K562 (cell line): Measurements from ENCODE around the gene NEK2. TPM values are rescaled to one million over a fixed set of nuclear protein-coding genes. Genes with fewer than 3 reads are reported as not detected.
"Not testable (repeated sequence)": the region's sequence is repeated elsewhere in the genome, so short reads cannot be mapped to it uniquely, and the experiment has no call there.

Experiments
- ATAC-seq: fragments of 200-7000 bp; cut with Tn5 transposase; 3 replicates; pipeline ENCODE4 v1.9.1; 2020; ENCODE audit warnings: moderate library complexity
- BruUV-seq: library from RNA; stranded (reverse); fragments of 400-500 nt; replicated peaks from 2 replicates; lab custom pipeline; 2021; lab: Mats Ljungman, UMichigan
- CTCF ChIA-PET: fragments of 300-600 bp; formaldehyde crosslinking; extraction: SDS; loops from one replicate; lab custom pipeline; 2021; ENCODE audit warnings: low intra/inter-chr PET ratio; lab: Yijun Ruan, JAX
- POLR2A ChIA-PET: fragments of 300-600, 350-650 bp; sonication (Branson Sonifier 250); formaldehyde crosslinking; extraction: SDS; loops from one replicate; lab custom pipeline; 2021; ENCODE audit warnings: antibody characterized with exemption, inconsistent platforms; lab: Yijun Ruan, JAX
- DNase-seq, 4 experiments: peaks; one replicate each; pipeline versions ENCODE4 v3.0.0 to v3.0.0-alpha.2; 2011 to 2018; ENCODE audit warnings: low spot score in 3 of 4, mixed read lengths in 3 of 4; ENCODE audit errors: extremely low read depth in 1 of 4
- FAIRE-seq: peaks from 2 replicates; lab custom pipeline; 2011; peaks lifted over from hg19 to GRCh38; lab: Jason Lieb, UNC
- H2AFZ ChIP-seq: 2 replicates; pipeline ENCODE4 v1.6.0; 2011; ENCODE audit warnings: low read depth, low read length, control low read depth, inconsistent platforms
- H3K27ac ChIP-seq: fragments of 200-600 bp; 3 replicates; pipeline ENCODE4 v1.8.0; 2011; ENCODE audit warnings: low read depth, mild to moderate bottlenecking, control low read depth, inconsistent platforms, low read length, moderate library complexity, mixed read lengths; ENCODE audit errors: extremely low read depth
- H3K27me3 ChIP-seq, 2 experiments: fragments of 300-600 bp in 1 of 2; 2 replicates in 1 of 2; 3 replicates in 1 of 2; pipeline versions ENCODE4 v1.6.0 to v1.8.0; 2011; ENCODE audit warnings: inconsistent platforms in 2 of 2, low read length in 2 of 2, mild to moderate bottlenecking in 1 of 2, mixed read lengths in 1 of 2, moderate library complexity in 1 of 2; ENCODE audit not compliant: control insufficient read depth in 2 of 2, insufficient read depth in 2 of 2
- H3K36me3 ChIP-seq: fragments of 300-600 bp; 3 replicates; pipeline ENCODE4 v1.8.0; 2011; ENCODE audit warnings: mild to moderate bottlenecking, low read length, inconsistent platforms; ENCODE audit not compliant: control insufficient read depth, insufficient read depth
- H3K4me1 ChIP-seq, 2 experiments: fragments of 200-600 bp in 1 of 2; replicated peaks in 1 of 2; 2 replicates in 1 of 2; 3 replicates in 1 of 2; pipeline versions ENCODE4 v1.5.1 to v1.8.0; 2011; ENCODE audit warnings: inconsistent platforms in 2 of 2, low read length in 2 of 2, mild to moderate bottlenecking in 1 of 2, mixed read lengths in 1 of 2, moderate library complexity in 1 of 2; ENCODE audit not compliant: control insufficient read depth in 2 of 2, insufficient read depth in 2 of 2
- H3K4me2 ChIP-seq: 2 replicates; pipeline ENCODE4 v1.6.1; 2011; ENCODE audit warnings: low read length, control low read depth, inconsistent platforms, mixed read lengths; ENCODE audit not compliant: insufficient read depth
- H3K4me3 ChIP-seq: fragments of 200-600 bp; sonication (generic), shearing (Covaris generic); 2 replicates; pipeline ENCODE4 v1.5.1; 2016; ENCODE audit warnings: control low read depth, inconsistent platforms
- H3K79me2 ChIP-seq: fragments of 200-600 bp; 3 replicates; pipeline ENCODE4 v1.8.0; 2011; ENCODE audit warnings: low read length, inconsistent platforms; ENCODE audit not compliant: control insufficient read depth, insufficient read depth
- H3K9ac ChIP-seq, 2 experiments: 2 replicates each; pipeline versions ENCODE4 v1.6.0 to v1.6.1; 2011; ENCODE audit warnings: low read depth in 2 of 2, low read length in 2 of 2, control low read depth in 1 of 2, inconsistent platforms in 1 of 2, mild to moderate bottlenecking in 1 of 2, mixed read lengths in 1 of 2; ENCODE audit not compliant: insufficient read depth in 1 of 2
- H3K9me1 ChIP-seq: one replicate; pipeline ENCODE4 v1.6.0; 2011; ENCODE audit warnings: inconsistent platforms, mild to moderate bottlenecking, low read length, moderate library complexity; ENCODE audit not compliant: control insufficient read depth, insufficient read depth
- H3K9me3 ChIP-seq: replicated peaks from 2 replicates; pipeline ENCODE4 v1.5.1; 2011; ENCODE audit warnings: low read depth, low read length, inconsistent platforms; ENCODE audit not compliant: control insufficient read depth, insufficient read depth
- H4K20me1 ChIP-seq: replicated peaks from 2 replicates; pipeline ENCODE4 v1.6.1; 2011; ENCODE audit warnings: low read length, inconsistent platforms, mixed read lengths; ENCODE audit not compliant: control insufficient read depth, insufficient read depth
- CHD4 ChIP-seq: fragments of 200-600 bp; sonication (generic); IDR thresholded peaks from 3 replicates; pipeline ENCODE4 v1.6.1; 2012; ENCODE audit warnings: low read depth, mild to moderate bottlenecking, mixed read lengths, low read length, inconsistent platforms; ENCODE audit not compliant: insufficient read depth, insufficient replicate concordance, poor library complexity, severe bottlenecking
- LCOR ChIP-seq: sonication (generic); formaldehyde crosslinking; IDR thresholded peaks from 2 replicates; pipeline ENCODE4 v1.8.0; 2022; ENCODE audit warnings: mild to moderate bottlenecking, missing genetic modification reagents
- NCOA1 ChIP-seq: fragments of 450-650 bp; IDR thresholded peaks from 2 replicates; pipeline ENCODE4 v1.6.1; 2016; ENCODE audit warnings: low read depth
- SAFB ChIP-seq: fragments of 200-400 bp; formaldehyde crosslinking; IDR thresholded peaks from 2 replicates; pipeline ENCODE4 v1.6.1; 2017; ENCODE audit warnings: low read depth, low read length, borderline replicate concordance
- U2AF2 ChIP-seq: fragments of 200-400 bp; formaldehyde crosslinking; optimal IDR thresholded peaks from 2 replicates; pipeline ENCODE3; 2017; ENCODE audit warnings: low read depth, mild to moderate bottlenecking, low read length
- ZC3H11A ChIP-seq: IDR thresholded peaks from 2 replicates; pipeline ENCODE4 v1.6.1; 2012; ENCODE audit warnings: low read depth, low read length, improper control_type of control experiment
- ZNF146 ChIP-seq: IDR thresholded peaks from one replicate; pipeline ENCODE4 v1.6.1; 2018; ENCODE audit warnings: missing compliant biosample characterization; ENCODE audit not compliant: unreplicated experiment
- ZNF184 ChIP-seq: sonication (generic); formaldehyde crosslinking; IDR thresholded peaks from 2 replicates; pipeline ENCODE4 v1.5.0; 2020; ENCODE audit warnings: missing genetic modification reagents
- WGBS: fragments of 100-300 bp; shearing (Covaris generic); methylation state at CpG from one replicate; pipeline ENCODE4 v1.1.6; 2016; ENCODE audit warnings: low coverage, mixed read lengths; ENCODE audit not compliant: insufficient coverage; ENCODE audit errors: missing lambda C conversion rate; 5-methylcytosine and 5-hydroxymethylcytosine counted together
- in situ Hi-C: fragments of 300-500 bp; cut with MboI; formaldehyde crosslinking; loops from 4 replicates; pipeline ENCODE4 v1.15.0; 2018; ENCODE audit warnings: inconsistent platforms, mixed read lengths
- intact Hi-C: fragments of 100-400 bp; cut with micrococcal nuclease; formaldehyde crosslinking; loops from 2 replicates; pipeline ENCODE4 v1.14.2; 2022
- polyA plus RNA-seq, 8 experiments: library from polyadenylated mRNA; depleted of rRNA in 4 of 8; stranded (reverse) in 5 of 8; unstranded in 3 of 8; fragments of >200 nt; fragmentation: Nextera tagmentation in 2 of 8; fragmentation: Illumina TruSeq in 1 of 8; extraction: Ambion mirVana in 2 of 8; extraction: Trizol in 1 of 8; gene quantifications; 2 replicates each; pipeline versions ENCODE4 v1.2.1 to v1.2.3, GENCODE V29; 2011 to 2014; ENCODE audit warnings: inconsistent platforms in 1 of 8, missing spikeins in 1 of 8
- total RNA-seq, 7 experiments: library from RNA; depleted of rRNA in 6 of 7; stranded (reverse); fragments of >200 nt in 6 of 7; fragmentation: Illumina TruSeq in 2 of 7; extraction: Trizol in 2 of 7; gene quantifications; 2 replicates each; pipeline versions ENCODE4 v1.2.1 to v1.2.3, GENCODE V29; 2011 to 2021; ENCODE audit warnings: low replicate concordance in 1 of 7
- TF ChIP-seq, protein P1 (sequence below): fragments of 250-450 bp; sonication (Bioruptor Pico); IDR thresholded peaks from 2 replicates; pipeline ENCODE4 v1.5.0; 2022; ENCODE audit warnings: mild to moderate bottlenecking
- TF ChIP-seq, protein P2 (sequence below): fragments of 450-650 bp; IDR thresholded peaks from 2 replicates; pipeline ENCODE4 v1.6.1; 2018; ENCODE audit warnings: mild to moderate bottlenecking, low read depth; ENCODE audit not compliant: partially characterized antibody

The NEK2 gene
- total and polyA plus RNA-seq, 9 of the 15 experiments (the other 6 are each of a cell fraction or from before 2014, with no cell fraction given): 30.0 to 74.7 (median 66.4) TPM

DNA sequence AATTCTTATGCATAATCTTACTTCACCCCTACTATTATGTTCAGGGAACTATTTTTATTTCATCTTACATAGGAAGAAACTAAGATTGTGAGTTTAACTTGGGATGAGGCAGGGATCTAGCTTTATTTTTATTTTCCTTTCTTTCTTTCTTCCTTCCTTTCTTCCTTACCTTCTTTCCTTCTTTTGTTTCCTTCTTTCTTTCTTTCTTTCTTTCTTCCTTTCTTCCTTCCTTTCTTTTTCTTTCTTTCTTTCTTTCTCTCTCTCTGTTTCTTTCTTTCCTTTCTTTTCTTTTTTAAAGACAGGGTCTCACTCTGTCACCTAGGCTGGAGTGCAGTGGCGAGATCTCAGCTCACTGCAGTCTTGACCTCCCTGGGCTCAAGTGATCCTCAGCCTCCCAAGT is 28.9 kb downstream of the NEK2 start (continued):
- TF ChIP-seq ZNF146 (CRISPR knock-in tag): no peak
- TF ChIP-seq, all 486 proteins: peak for 12

DNA sequence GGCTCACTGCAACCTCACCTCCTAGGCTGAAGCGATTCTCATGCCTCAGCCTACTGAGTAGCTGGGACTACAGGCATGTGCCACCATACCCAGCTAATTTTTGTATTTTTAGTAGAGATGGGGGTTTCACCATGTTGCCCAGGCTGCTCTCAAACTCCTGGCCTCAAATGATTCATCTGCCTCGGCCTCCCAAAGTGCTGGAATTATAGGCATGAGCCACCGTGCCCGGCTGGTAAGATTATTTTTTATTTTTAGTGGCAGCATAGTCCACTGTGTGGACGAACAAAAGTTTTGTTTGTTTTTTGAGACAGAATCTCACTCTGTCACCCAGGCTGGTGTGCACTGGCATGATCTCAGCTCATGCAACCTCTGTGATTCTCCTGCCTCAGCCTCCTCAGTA is 29.8 kb downstream of the NEK2 start:
- H3K4me2 ChIP-seq, H3K27ac ChIP-seq, H3K9me3 ChIP-seq, H3K36me3 ChIP-seq, DNase-seq, H3K4me3 ChIP-seq, H3K9ac ChIP-seq, ATAC-seq, BruUV-seq, H2AFZ ChIP-seq, intact Hi-C loops, in situ Hi-C loops, H3K9me1 ChIP-seq, H3K79me2 ChIP-seq, FAIRE-seq, H3K27me3 ChIP-seq, H4K20me1 ChIP-seq: not testable (repeated sequence)
- ChIA-PET POLR2A (interaction anchor here (0.8 kb wide), 1 partner anchor 15 kb away, joined by 4 read pairs; no protein-coding TSS in a partner anchor), CTCF (interaction anchor here (1.8 kb wide), 1 partner anchor 68 kb away, joined by 5 read pairs; no protein-coding TSS in a partner anchor)
- H3K4me1 ChIP-seq: peaks cover 10 to 13% of the 10 kb centered on the region in 2 experiments; a peak in 4 of 5 replicates
- WGBS: 72% methylated on average over 5 of the region's 5 CpGs

DNA sequence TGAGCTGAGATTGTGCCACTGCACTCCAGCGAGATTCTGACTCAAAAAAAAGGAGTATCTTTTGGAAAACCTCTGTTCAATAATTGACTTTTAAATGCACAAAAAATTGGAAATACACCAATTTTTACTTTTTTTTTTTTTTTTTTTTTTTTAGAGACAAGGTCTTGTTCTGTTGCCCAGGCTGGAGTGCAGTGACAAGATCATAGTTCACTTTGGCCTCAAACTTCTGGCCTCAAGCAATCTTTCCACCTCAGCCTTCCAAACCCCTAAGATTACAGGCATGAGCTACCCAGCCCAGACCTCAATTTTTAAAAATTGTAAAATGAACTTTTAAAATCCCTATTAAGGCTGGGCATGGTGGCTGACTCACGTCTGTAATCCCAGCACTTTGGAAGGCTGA is 30.8 kb downstream of the NEK2 start:
- ChIA-PET POLR2A (interaction anchor here (2.8 kb wide), 1 partner anchor 10 kb away, joined by 16 read pairs; no protein-coding TSS in a partner anchor), CTCF (interaction anchor here (1.8 kb wide), 1 partner anchor 67 kb away, joined by 5 read pairs; no protein-coding TSS in a partner anchor)
- in situ Hi-C loops (no loop called here), intact Hi-C loops (no loop called here)
- Histone ChIP-seq H3K4me2 (no peak overlapping the region), H3K9ac (no peak overlapping the region), H4K20me1 (no peaks in the 10 kb centered on the region), H3K27me3 (no peaks in the 10 kb centered on the region), H2AFZ (no peak overlapping the region), H3K9me1 (no peaks in the 10 kb centered on the region), H3K36me3 (no peaks in the 10 kb centered on the region), H3K9me3 (no peaks in the 10 kb centered on the region), H3K27ac (no peak overlapping the region), H3K4me1 (peaks cover 10 to 13% of the 10 kb centered on the region in 2 experiments; a peak in 4 of 5 replicates), H3K79me2 (no peaks in the 10 kb centered on the region), H3K4me3 (no peak overlapping the region)
- TF ChIP-seq SAFB (no peak), ZC3H11A (no peak), U2AF2 (no peak), NCOA1 (no peak), CHD4 (no peak), LCOR (CRISPR knock-in tag) (no peak), ZNF184 (CRISPR knock-in tag) (no peak)
- TF ChIP-seq, protein P1, sequence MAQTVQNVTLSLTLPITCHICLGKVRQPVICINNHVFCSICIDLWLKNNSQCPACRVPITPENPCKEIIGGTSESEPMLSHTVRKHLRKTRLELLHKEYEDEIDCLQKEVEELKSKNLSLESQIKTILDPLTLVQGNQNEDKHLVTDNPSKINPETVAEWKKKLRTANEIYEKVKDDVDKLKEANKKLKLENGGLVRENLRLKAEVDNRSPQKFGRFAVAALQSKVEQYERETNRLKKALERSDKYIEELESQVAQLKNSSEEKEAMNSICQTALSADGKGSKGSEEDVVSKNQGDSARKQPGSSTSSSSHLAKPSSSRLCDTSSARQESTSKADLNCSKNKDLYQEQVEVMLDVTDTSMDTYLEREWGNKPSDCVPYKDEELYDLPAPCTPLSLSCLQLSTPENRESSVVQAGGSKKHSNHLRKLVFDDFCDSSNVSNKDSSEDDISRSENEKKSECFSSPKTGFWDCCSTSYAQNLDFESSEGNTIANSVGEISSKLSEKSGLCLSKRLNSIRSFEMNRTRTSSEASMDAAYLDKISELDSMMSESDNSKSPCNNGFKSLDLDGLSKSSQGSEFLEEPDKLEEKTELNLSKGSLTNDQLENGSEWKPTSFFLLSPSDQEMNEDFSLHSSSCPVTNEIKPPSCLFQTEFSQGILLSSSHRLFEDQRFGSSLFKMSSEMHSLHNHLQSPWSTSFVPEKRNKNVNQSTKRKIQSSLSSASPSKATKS (CRISPR knock-in tag): no peak
- TF ChIP-seq, protein P2, sequence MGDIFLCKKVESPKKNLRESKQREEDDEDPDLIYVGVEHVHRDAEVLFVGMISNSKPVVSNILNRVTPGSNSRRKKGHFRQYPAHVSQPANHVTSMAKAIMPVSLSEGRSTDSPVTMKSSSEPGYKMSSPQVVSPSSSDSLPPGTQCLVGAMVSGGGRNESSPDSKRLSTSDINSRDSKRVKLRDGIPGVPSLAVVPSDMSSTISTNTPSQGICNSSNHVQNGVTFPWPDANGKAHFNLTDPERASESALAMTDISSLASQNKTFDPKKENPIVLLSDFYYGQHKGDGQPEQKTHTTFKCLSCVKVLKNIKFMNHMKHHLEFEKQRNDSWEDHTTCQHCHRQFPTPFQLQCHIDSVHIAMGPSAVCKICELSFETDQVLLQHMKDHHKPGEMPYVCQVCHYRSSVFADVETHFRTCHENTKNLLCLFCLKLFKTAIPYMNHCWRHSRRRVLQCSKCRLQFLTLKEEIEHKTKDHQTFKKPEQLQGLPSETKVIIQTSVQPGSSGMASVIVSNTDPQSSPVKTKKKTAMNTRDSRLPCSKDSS: no peak
- ATAC-seq (no peak), DNase-seq (no peak), FAIRE-seq (no peak)
- WGBS: 77% methylated on average over 2 of the region's 2 CpGs
- no TSS peak for BruUV-seq
